Thoracic aorta (tissue), 2 donors: ENCODE results near the gene NT5DC4. TPM values are rescaled to one million over a fixed set of nuclear protein-coding genes. Genes with fewer than 3 reads are reported as not detected.

ENCODE experiments used
- ATAC-seq: fragments of 150-250 bp; one replicate; pipeline ENCODE4 v1.8.0; 2017; ENCODE audit warnings: low read depth; ENCODE audit not compliant: insufficient number of reproducible peaks, low FRiP score
- DNase-seq: peaks from one replicate; pipeline ENCODE4 v3.0.0-alpha.2; 2020; ENCODE audit warnings: low spot score
- H3K27ac ChIP-seq, 2 donors: fragments of 200-600 bp; sonication (generic); 1 replicate in 1 of 2; 2 replicates in 1 of 2; pipeline ENCODE4 v1.5.1; 2016; ENCODE audit warnings: mild to moderate bottlenecking in 2 of 2, moderate library complexity in 2 of 2
- H3K27me3 ChIP-seq: fragments of 200-600 bp; sonication (generic); replicated peaks from 2 replicates; pipeline ENCODE4 v1.6.0; 2016; ENCODE audit warnings: mild to moderate bottlenecking; ENCODE audit not compliant: insufficient read depth
- H3K36me3 ChIP-seq: fragments of 200-600 bp; sonication (generic); one replicate; pipeline ENCODE4 v1.5.1; 2016
- H3K4me1 ChIP-seq, 2 donors: fragments of 200-600 bp; sonication (generic); 1 replicate in 1 of 2; 2 replicates in 1 of 2; pipeline versions ENCODE4 v1.5.1 to v1.6.0; 2016; ENCODE audit warnings: low read depth in 2 of 2, mild to moderate bottlenecking in 1 of 2; ENCODE audit not compliant: control insufficient read depth in 1 of 2
- H3K4me3 ChIP-seq: fragments of 200-600 bp; sonication (generic); 2 replicates; pipeline ENCODE4 v1.5.1; 2016; ENCODE audit warnings: mild to moderate bottlenecking
- H3K9me3 ChIP-seq: fragments of 200-600 bp; sonication (generic); 2 replicates; pipeline ENCODE4 v1.5.1; 2016
- CTCF ChIP-seq: fragments of 200-600 bp; sonication (generic); IDR thresholded peaks from one replicate; pipeline ENCODE4 v1.5.1; 2019; ENCODE audit warnings: antibody characterized with exemption
- total RNA-seq, 2 donors: library from RNA; depleted of rRNA; stranded (reverse); fragments of >200 nt; gene quantifications; one replicate each; pipeline versions ENCODE4 v1.1.0 to v1.2.3, GENCODE V29; 2016

Gene NT5DC4
- total RNA-seq, 2 donors from 2014 or later = not detected

GRCh38 chr2:112733456-112733855, 12.6 kb downstream of the NT5DC4 start:
- DNase-seq (no peak), ATAC-seq (no peak)
- no peaks in the 10 kb centered on the region for H3K9me3 ChIP-seq
- H3K4me1 ChIP-seq = no peaks in the 10 kb centered on the region
- no peak for TF ChIP-seq CTCF
- no peak overlapping the region for H3K27ac ChIP-seq
- no peaks in the 10 kb centered on the region for H3K36me3 ChIP-seq
- no peak overlapping the region for H3K4me3 ChIP-seq
- H3K27me3 ChIP-seq = no peaks in the 10 kb centered on the region

- TF ChIP-seq CTCF = no peak
- no peaks in the 10 kb centered on the region for H3K27me3 ChIP-seq
- no peak overlapping the region for H3K27ac ChIP-seq
- H3K4me1 ChIP-seq = no peaks in the 10 kb centered on the region
- H3K36me3 ChIP-seq = no peaks in the 10 kb centered on the region
- no peaks in the 10 kb centered on the region for H3K9me3 ChIP-seq
- no peak for DNase-seq
- ATAC-seq = no peak
- H3K4me3 ChIP-seq = no peak overlapping the region
These were observed 13.1 kb downstream of the NT5DC4 start for GRCh38 chr2:112733871-112734270.

- DNase-seq = no peak
- Histone ChIP-seq H3K27ac (no peak overlapping the region), H3K4me3 (no peak overlapping the region), H3K27me3 (no peaks in the 10 kb centered on the region), H3K36me3 (no peaks in the 10 kb centered on the region), H3K4me1 (no peaks in the 10 kb centered on the region), H3K9me3 (no peaks in the 10 kb centered on the region)
- ATAC-seq = no peak
- no peak for TF ChIP-seq CTCF
These were observed 16.9 kb downstream of the NT5DC4 start for GRCh38 chr2:112737542-112738232.

- ATAC-seq = no peak
- H3K27ac ChIP-seq = no peak overlapping the region
- no peaks in the 10 kb centered on the region for H3K27me3 ChIP-seq
- no peaks in the 10 kb centered on the region for H3K36me3 ChIP-seq
- no peaks in the 10 kb centered on the region for H3K4me1 ChIP-seq
- TF ChIP-seq CTCF = no peak
- no peaks in the 10 kb centered on the region for H3K9me3 ChIP-seq
- no peak overlapping the region for H3K4me3 ChIP-seq
- DNase-seq = no peak
These were observed 19.7 kb downstream of the NT5DC4 start for GRCh38 chr2:112740527-112740926.

- peak; percentile 49 for TF ChIP-seq CTCF
- Histone ChIP-seq H3K27me3 (no peaks in the 10 kb centered on the region), H3K27ac (no peak overlapping the region), H3K4me1 (no peaks in the 10 kb centered on the region), H3K36me3 (no peaks in the 10 kb centered on the region), H3K9me3 (no peaks in the 10 kb centered on the region), H3K4me3 (no peak overlapping the region)
- DNase-seq (no peak), ATAC-seq (no peak)
These were observed 29.1 kb downstream of the NT5DC4 start for GRCh38 chr2:112749755-112750559.
